K562 (cell line): Measurements from ENCODE around the gene JUNB. TPM values are rescaled to one million over a fixed set of nuclear protein-coding genes. Genes with fewer than 3 reads are reported as not detected.
A peak's percentile ranks its signal among the peaks of the same experiment; 100 is the strongest.

Source experiments
- RB1 ChIP-seq: fragments of 450-650 bp; IDR thresholded peaks from 2 replicates; pipeline ENCODE4 v1.6.1; 2017; ENCODE audit warnings: low read depth, mild to moderate bottlenecking
- RBFOX2 ChIP-seq: fragments of 200-400 bp; formaldehyde crosslinking; IDR thresholded peaks from 2 replicates; pipeline ENCODE4 v1.6.1; 2017; ENCODE audit warnings: low read depth, mild to moderate bottlenecking, low read length, moderate library complexity
- SPI1 ChIP-seq: IDR thresholded peaks from 2 replicates; pipeline ENCODE4 v1.6.1; 2011; ENCODE audit warnings: low read depth, low read length, control low read depth, borderline replicate concordance
- TAL1 ChIP-seq: fragments of 450-650 bp; IDR thresholded peaks from 2 replicates; pipeline ENCODE4 v1.6.1; 2016; ENCODE audit warnings: mild to moderate bottlenecking
- XRCC5 ChIP-seq: fragments of 200-400 bp; formaldehyde crosslinking; IDR thresholded peaks from 2 replicates; pipeline ENCODE4 v1.6.1; 2017; ENCODE audit warnings: low read depth, mild to moderate bottlenecking, low read length
- ZNF407 ChIP-seq: fragments of 450-650 bp; IDR thresholded peaks from 2 replicates; pipeline ENCODE4 v1.6.1; 2016; ENCODE audit warnings: low read depth
- polyA plus RNA-seq, 8 experiments: library from polyadenylated mRNA; depleted of rRNA in 4 of 8; stranded (reverse) in 5 of 8; unstranded in 3 of 8; fragments of >200 nt; fragmentation: Nextera tagmentation in 2 of 8; fragmentation: Illumina TruSeq in 1 of 8; extraction: Ambion mirVana in 2 of 8; extraction: Trizol in 1 of 8; gene quantifications; 2 replicates each; pipeline versions ENCODE4 v1.2.1 to v1.2.3, GENCODE V29; 2011 to 2014; ENCODE audit warnings: inconsistent platforms in 1 of 8, missing spikeins in 1 of 8
- total RNA-seq, 7 experiments: library from RNA; depleted of rRNA in 6 of 7; stranded (reverse); fragments of >200 nt in 6 of 7; fragmentation: Illumina TruSeq in 2 of 7; extraction: Trizol in 2 of 7; gene quantifications; 2 replicates each; pipeline versions ENCODE4 v1.2.1 to v1.2.3, GENCODE V29; 2011 to 2021; ENCODE audit warnings: low replicate concordance in 1 of 7
- TF ChIP-seq, protein P1 (sequence below), 2 experiments: fragments of 450-650 bp in 1 of 2; sonication (generic) in 1 of 2; formaldehyde crosslinking in 1 of 2; IDR thresholded peaks; 2 replicates each; pipeline versions ENCODE4 v1.7.1 to v1.9.0; 2016 to 2022; ENCODE audit warnings: inconsistent platforms in 1 of 2, mild to moderate bottlenecking in 1 of 2, missing genetic modification reagents in 1 of 2
- TF ChIP-seq, protein P2 (sequence below): sonication (generic); formaldehyde crosslinking; IDR thresholded peaks from 2 replicates; pipeline ENCODE4 v1.8.0; 2022; ENCODE audit warnings: mild to moderate bottlenecking, low read depth, missing genetic modification reagents

JUNB gene
- total and polyA plus RNA-seq, 9 of the 15 experiments (the other 6 are each of a cell fraction or from before 2014, with no cell fraction given) = 0.23 to 88.1 (median 13.1) TPM

DNA sequence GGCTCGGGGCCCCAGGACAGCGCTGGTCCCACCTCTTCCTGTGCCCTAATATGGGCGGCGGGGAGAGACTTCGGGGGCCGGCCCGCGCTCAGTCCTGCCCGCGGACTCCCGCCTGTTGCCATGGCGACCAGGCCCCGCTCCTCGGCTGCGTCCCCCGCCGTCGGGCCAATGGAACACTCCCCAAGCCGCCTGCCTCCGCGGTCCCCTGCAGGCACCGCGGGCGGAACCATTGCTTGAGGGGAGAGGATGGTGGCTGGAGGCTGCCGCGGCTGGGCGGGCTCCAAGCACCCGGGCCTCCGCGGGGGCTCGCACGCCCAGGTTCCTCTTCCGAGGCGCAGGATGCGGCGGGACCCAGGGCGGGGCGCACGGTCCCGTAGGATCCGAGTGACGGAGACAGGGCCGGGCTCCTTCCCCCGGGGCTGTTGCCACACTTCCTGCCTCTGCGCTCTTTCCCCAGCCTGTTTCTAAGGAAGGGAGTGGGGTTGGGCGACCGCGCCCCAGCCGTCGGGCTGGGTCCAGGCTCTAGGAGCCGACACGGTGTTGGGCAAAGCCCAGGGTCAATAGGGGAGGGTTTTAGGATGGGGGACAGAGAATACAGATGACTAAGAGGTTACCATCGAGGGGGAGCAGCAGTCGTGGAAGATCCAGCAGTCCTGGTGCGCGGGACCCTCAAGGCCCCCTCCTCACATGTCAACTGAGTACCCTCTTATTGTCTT is 1.2 kb upstream of the JUNB start (continued):
- TF ChIP-seq, protein P1, sequence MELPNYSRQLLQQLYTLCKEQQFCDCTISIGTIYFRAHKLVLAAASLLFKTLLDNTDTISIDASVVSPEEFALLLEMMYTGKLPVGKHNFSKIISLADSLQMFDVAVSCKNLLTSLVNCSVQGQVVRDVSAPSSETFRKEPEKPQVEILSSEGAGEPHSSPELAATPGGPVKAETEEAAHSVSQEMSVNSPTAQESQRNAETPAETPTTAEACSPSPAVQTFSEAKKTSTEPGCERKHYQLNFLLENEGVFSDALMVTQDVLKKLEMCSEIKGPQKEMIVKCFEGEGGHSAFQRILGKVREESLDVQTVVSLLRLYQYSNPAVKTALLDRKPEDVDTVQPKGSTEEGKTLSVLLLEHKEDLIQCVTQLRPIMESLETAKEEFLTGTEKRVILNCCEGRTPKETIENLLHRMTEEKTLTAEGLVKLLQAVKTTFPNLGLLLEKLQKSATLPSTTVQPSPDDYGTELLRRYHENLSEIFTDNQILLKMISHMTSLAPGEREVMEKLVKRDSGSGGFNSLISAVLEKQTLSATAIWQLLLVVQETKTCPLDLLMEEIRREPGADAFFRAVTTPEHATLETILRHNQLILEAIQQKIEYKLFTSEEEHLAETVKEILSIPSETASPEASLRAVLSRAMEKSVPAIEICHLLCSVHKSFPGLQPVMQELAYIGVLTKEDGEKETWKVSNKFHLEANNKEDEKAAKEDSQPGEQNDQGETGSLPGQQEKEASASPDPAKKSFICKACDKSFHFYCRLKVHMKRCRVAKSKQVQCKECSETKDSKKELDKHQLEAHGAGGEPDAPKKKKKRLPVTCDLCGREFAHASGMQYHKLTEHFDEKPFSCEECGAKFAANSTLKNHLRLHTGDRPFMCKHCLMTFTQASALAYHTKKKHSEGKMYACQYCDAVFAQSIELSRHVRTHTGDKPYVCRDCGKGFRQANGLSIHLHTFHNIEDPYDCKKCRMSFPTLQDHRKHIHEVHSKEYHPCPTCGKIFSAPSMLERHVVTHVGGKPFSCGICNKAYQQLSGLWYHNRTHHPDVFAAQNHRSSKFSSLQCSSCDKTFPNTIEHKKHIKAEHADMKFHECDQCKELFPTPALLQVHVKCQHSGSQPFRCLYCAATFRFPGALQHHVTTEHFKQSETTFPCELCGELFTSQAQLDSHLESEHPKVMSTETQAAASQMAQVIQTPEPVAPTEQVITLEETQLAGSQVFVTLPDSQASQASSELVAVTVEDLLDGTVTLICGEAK (IDR thresholded peaks at IDR 0.05) = peak; percentile 84
- TF ChIP-seq, protein P1 (CRISPR knock-in tag; IDR thresholded peaks at IDR 0.05) = no peak
- TF ChIP-seq RBFOX2 (peak; percentile 86), TAL1 (no peak), ZNF407 (no peak), SPI1 (0 out of 2 replicates have a peak, but pooled peaks have one; percentile 32), RB1 (peak; percentile 96), XRCC5 (peak; percentile 71; the same call in 1 of the 2 replicates)
- TF ChIP-seq, protein P2, sequence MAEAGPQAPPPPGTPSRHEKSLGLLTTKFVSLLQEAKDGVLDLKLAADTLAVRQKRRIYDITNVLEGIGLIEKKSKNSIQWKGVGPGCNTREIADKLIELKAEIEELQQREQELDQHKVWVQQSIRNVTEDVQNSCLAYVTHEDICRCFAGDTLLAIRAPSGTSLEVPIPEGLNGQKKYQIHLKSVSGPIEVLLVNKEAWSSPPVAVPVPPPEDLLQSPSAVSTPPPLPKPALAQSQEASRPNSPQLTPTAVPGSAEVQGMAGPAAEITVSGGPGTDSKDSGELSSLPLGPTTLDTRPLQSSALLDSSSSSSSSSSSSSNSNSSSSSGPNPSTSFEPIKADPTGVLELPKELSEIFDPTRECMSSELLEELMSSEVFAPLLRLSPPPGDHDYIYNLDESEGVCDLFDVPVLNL (CRISPR knock-in tag) = no peak
